Skeletal muscle tissue (tissue), 4 donors: ENCODE results near the gene POC1A. TPM values are rescaled to one million over a fixed set of nuclear protein-coding genes. Genes with fewer than 3 reads are reported as not detected.
"Not testable (repeated sequence)": the region's sequence is repeated elsewhere in the genome, so short reads cannot be mapped to it uniquely, and the experiment has no call there.

Experiments
- H3K27ac ChIP-seq: one replicate; pipeline ENCODE4 v1.7.0; 2013; ENCODE audit warnings: mild to moderate bottlenecking, low read depth, low read length, inconsistent platforms
- H3K27me3 ChIP-seq, 3 donors: one replicate each; pipeline ENCODE4 v1.7.0; 2013; ENCODE audit warnings: low read length in 3 of 3; ENCODE audit not compliant: control insufficient read depth in 3 of 3, insufficient read depth in 3 of 3
- H3K36me3 ChIP-seq, 3 donors: one replicate each; pipeline ENCODE4 v1.7.0; 2013; ENCODE audit warnings: low read length in 3 of 3; ENCODE audit not compliant: control insufficient read depth in 3 of 3, insufficient read depth in 3 of 3
- H3K4me1 ChIP-seq, 3 donors: one replicate each; pipeline ENCODE4 v1.7.0; 2013; ENCODE audit warnings: low read length in 3 of 3, mild to moderate bottlenecking in 3 of 3; ENCODE audit not compliant: control insufficient read depth in 3 of 3, insufficient read depth in 3 of 3
- H3K4me3 ChIP-seq, 3 donors: one replicate each; pipeline ENCODE4 v1.7.0; 2013; ENCODE audit warnings: low read length in 3 of 3
- H3K9ac ChIP-seq, 3 donors: one replicate each; pipeline ENCODE4 v1.7.0; 2013; ENCODE audit warnings: low read length in 3 of 3, mild to moderate bottlenecking in 3 of 3, moderate library complexity in 2 of 3, low read depth in 1 of 3
- H3K9me3 ChIP-seq, 3 donors: one replicate each; pipeline ENCODE4 v1.7.0; 2013; ENCODE audit warnings: low read length in 3 of 3; ENCODE audit not compliant: control insufficient read depth in 3 of 3
- total RNA-seq: library from RNA; depleted of rRNA; stranded (reverse); fragments of >200 nt; gene quantifications from one replicate; pipeline ENCODE4 v1.2.3, GENCODE V29; 2014
- donor health status: Osteomylitis.

The POC1A gene
- total RNA-seq, 1 donor from 2014 or later, result 2.6 TPM

- H3K27ac ChIP-seq, result no peak overlapping the region
- H3K4me1 ChIP-seq, result peaks cover 2 to 15% (median 3%) of the 10 kb centered on the region in 3 donors
Observed at GRCh38 chr3:52184690-52185089, 30.5 kb upstream of the POC1A start.

GRCh38 chr3:52183786-52184445, 29.7 kb upstream of the POC1A start:
- Histone ChIP-seq H3K27ac (no peak overlapping the region), H3K27me3 (no peaks in the 10 kb centered on the region), H3K4me3 (no peak overlapping the region), H3K9me3 (no peaks in the 10 kb centered on the region), H3K4me1 (peaks cover 0 to 15% (median 3%) of the 10 kb centered on the region in 3 donors), H3K9ac (no peak overlapping the region), H3K36me3 (no peaks in the 10 kb centered on the region)

More at GRCh38 chr3:52184690-52185089, 30.5 kb upstream of the POC1A start:
- H3K27me3 ChIP-seq, result no peaks in the 10 kb centered on the region
- no peak overlapping the region for H3K9ac ChIP-seq
- H3K36me3 ChIP-seq, result no peaks in the 10 kb centered on the region
- H3K9me3 ChIP-seq, result no peaks in the 10 kb centered on the region
- no peak overlapping the region for H3K4me3 ChIP-seq

GRCh38 chr3:52182691-52183090, 28.5 kb upstream of the POC1A start:
- Histone ChIP-seq H3K36me3 (no peaks in the 10 kb centered on the region), H3K27ac (no peak overlapping the region), H3K9ac (no peak overlapping the region)

DNA sequence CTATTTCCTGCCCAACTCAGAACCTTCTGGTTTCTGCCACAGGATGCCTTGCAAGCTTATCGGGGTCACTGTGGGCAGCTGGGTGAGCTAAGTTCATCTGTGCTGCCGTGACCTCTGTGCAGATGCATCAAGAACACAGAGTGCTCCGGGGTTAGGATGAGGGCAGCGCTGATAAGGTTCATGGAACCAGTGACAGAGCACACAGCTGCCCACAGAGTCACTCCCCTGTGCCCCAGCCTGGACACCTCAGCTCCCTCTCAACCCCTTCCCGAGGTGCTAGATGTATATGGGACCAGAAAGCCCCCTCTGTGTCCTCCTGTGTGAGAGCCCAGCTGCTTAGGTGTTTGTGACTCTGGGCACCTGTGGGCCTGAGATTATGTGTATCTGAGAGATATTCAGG, 28.0 kb upstream of the POC1A start:
- Histone ChIP-seq H3K4me3 (no peak overlapping the region), H3K4me1 (peaks cover 0 to 15% (median 3%) of the 10 kb centered on the region in 3 donors), H3K27me3 (no peaks in the 10 kb centered on the region), H3K9me3 (no peaks in the 10 kb centered on the region), H3K36me3 (no peaks in the 10 kb centered on the region), H3K9ac (no peak overlapping the region), H3K27ac (no peak overlapping the region)

More at GRCh38 chr3:52182691-52183090, 28.5 kb upstream of the POC1A start:
- Histone ChIP-seq H3K27me3 (no peaks in the 10 kb centered on the region), H3K9me3 (no peaks in the 10 kb centered on the region), H3K4me3 (no peak overlapping the region), H3K4me1 (peaks cover 0 to 15% (median 3%) of the 10 kb centered on the region in 3 donors)

DNA sequence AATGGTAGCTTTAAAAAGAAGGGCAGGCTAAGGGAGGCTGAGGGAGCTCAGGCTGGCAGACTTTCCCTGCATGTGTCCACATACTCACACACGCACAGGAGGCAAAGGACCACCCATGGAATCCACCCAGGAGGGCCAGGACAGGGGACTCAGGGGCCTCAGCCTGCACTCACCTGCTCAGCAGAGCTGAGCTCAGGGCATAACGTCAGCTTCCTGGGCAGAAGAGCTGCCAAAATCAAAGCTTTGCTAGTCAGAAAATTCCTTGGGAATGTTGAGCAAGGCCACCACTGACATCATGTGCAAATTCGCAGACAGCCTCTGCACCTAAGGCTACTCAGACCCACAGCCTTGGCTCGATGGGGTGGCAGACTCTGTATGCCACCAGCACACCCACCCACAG, 27.3 kb upstream of the POC1A start:
- peaks cover 0 to 15% (median 3%) of the 10 kb centered on the region in 3 donors for H3K4me1 ChIP-seq
- H3K9me3 ChIP-seq, result no peaks in the 10 kb centered on the region
- no peak overlapping the region for H3K27ac ChIP-seq
- H3K9ac ChIP-seq, result no peak overlapping the region
- no peaks in the 10 kb centered on the region for H3K36me3 ChIP-seq
- no peak overlapping the region for H3K4me3 ChIP-seq
- H3K27me3 ChIP-seq, result peaks cover 0 to under 1% (median 0%) of the 10 kb centered on the region in 3 donors

GRCh38 chr3:52178537-52178936, 24.3 kb upstream of the POC1A start:
- H3K9me3 ChIP-seq, result no peaks in the 10 kb centered on the region
- H3K4me3 ChIP-seq, result no peak overlapping the region
- H3K9ac ChIP-seq, result no peak overlapping the region
- peaks cover 0 to 4% (median 0%) of the 10 kb centered on the region in 3 donors for H3K27me3 ChIP-seq
- H3K4me1 ChIP-seq, result peaks cover 0 to 9% (median 0%) of the 10 kb centered on the region in 3 donors
- H3K36me3 ChIP-seq, result no peaks in the 10 kb centered on the region
- H3K27ac ChIP-seq, result no peak overlapping the region

DNA sequence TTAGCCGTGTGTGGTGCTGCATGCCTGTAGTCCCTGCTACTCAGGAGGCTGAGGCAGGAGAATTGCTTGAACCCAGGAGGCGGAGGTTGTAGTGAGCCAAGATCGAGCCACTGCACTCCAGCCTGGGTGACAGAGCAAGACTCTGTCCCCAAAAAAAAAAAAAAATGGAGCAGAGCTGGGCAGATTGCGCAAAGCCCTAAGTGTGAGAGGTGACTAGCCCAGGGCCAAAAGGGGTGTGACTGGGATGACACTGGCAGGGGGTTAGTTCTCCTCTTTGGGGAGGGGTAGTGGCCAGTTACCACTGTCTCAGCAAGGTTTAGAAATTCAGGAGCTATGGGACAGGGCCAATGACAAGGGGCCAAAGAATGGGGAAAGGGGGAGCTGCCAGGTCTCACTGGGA, 23.9 kb upstream of the POC1A start:
- not testable (repeated sequence) for H3K9ac ChIP-seq, H3K36me3 ChIP-seq, H3K27ac ChIP-seq, H3K27me3 ChIP-seq, H3K9me3 ChIP-seq, H3K4me3 ChIP-seq, H3K4me1 ChIP-seq

- Histone ChIP-seq H3K27ac (no peak overlapping the region), H3K36me3 (no peaks in the 10 kb centered on the region), H3K4me1 (peaks cover 0 to 8% (median 0%) of the 10 kb centered on the region in 3 donors), H3K27me3 (peaks cover 0 to 4% (median 0%) of the 10 kb centered on the region in 3 donors), H3K9ac (no peak overlapping the region), H3K9me3 (no peaks in the 10 kb centered on the region), H3K4me3 (no peak overlapping the region)
Observed at GRCh38 chr3:52177701-52178042, 23.4 kb upstream of the POC1A start.

- H3K4me1 ChIP-seq, result peaks cover 0 to 4% (median 0%) of the 10 kb centered on the region in 3 donors
- H3K9ac ChIP-seq, result no peak overlapping the region
- no peak overlapping the region for H3K4me3 ChIP-seq
- H3K36me3 ChIP-seq, result no peaks in the 10 kb centered on the region
- H3K9me3 ChIP-seq, result no peaks in the 10 kb centered on the region
- H3K27ac ChIP-seq, result no peak overlapping the region
- peaks cover 0 to 4% (median 0%) of the 10 kb centered on the region in 3 donors for H3K27me3 ChIP-seq
Observed at GRCh38 chr3:52176951-52177700, 22.9 kb upstream of the POC1A start.

DNA sequence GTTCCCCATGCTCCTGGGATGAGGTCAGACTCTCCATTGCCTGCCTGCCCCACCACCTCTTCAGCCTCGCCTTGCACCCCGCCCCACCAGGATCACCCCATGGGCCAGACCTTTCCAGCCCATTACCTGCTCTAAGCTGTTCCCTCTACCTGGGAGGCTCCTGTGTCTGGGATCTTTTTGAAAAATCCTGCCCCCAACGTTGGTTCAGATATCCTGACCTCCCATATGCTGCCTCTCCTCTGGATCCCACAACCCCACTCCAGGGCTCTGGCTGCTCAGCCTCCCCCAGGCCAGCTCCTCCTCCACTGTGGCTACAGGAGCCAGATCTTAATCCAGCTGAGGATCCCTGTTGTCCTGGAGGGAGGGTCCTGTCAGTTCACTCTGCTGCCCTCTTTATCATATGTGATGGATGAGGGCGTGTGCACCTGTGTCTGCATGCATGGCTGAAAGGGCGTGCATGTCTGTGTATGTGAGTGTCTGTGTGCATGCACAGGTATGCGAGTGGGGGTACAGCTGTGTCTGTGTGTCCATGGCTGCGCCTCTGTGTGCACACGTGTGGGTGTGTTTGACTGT, 22.0 kb upstream of the POC1A start:
- Histone ChIP-seq H3K36me3 (no peaks in the 10 kb centered on the region), H3K27me3 (peaks cover 0 to 4% (median 0%) of the 10 kb centered on the region in 3 donors), H3K4me3 (no peak overlapping the region)

More for the DNA sequence above, 22.0 kb upstream of the POC1A start:
- Histone ChIP-seq H3K9ac (no peak overlapping the region), H3K27ac (no peak overlapping the region), H3K4me1 (no peaks in the 10 kb centered on the region), H3K9me3 (no peaks in the 10 kb centered on the region)
